Ureter (tissue), 1 donor: Measurements from ENCODE around the gene WDR7. TPM values are rescaled to one million over a fixed set of nuclear protein-coding genes. Genes with fewer than 3 reads are reported as not detected.
"Not testable (repeated sequence)": the region's sequence is repeated elsewhere in the genome, so short reads cannot be mapped to it uniquely, and the experiment has no call there.

ENCODE experiments used
- DNase-seq: peaks from one replicate; pipeline ENCODE4 v3.0.0-alpha.2; 2020; ENCODE audit warnings: low spot score
- total RNA-seq: library from RNA; stranded (reverse); gene quantifications from one replicate; pipeline ENCODE4 v1.2.4, GENCODE V29; 2023
- donor health status: DM: yes; HTN: yes; CAD: no.

The WDR7 gene
- total RNA-seq, 1 donor from 2014 or later, result 49.2 TPM

DNA sequence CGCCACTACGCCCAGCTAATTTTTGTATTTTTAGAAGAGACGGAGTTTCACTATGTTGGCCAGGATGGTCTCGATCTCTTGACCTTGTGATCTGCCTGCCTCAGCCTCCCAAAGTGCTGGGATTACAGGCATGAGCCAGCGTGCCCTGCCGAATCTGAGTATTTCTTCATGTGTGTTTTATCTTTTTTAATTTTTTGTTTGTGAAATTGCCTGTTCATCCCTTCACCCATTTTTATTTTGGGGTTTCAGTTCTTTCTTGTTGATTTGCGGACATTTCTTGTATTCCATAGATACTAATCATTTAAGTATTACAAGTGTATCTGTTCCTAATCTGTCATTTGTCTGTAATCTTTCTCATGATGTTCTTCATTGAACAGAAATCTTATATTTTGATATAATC, 3.1 kb downstream of the WDR7 start:
- DNase-seq, result not testable (repeated sequence)

GRCh38 chr18:56658261-56658660, 7.1 kb downstream of the WDR7 start:
- DNase-seq, result no peak

DNA sequence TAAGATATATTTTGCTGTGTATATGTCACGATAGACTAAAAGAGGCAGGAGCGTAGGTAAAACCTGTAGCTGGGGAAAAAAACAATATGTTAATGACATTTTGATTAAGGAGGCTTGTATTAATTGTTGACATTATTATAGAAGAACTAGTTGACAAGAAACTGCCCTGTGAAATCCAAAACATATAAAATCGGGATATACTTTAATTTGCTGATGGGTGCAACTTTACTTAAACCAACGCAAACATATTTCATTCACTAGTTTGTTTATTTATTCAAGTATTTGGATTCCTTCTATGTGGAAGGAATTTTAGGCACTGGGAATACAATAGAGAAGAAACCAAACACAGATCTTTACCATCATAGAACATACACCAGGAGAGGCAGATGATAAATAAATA, 8.0 kb downstream of the WDR7 start:
- no peak for DNase-seq

- no peak for DNase-seq
Observed at GRCh38 chr18:56660655-56661054, 9.5 kb downstream of the WDR7 start.

GRCh38 chr18:56661360-56662062, 10.4 kb downstream of the WDR7 start:
- no peak for DNase-seq

DNA sequence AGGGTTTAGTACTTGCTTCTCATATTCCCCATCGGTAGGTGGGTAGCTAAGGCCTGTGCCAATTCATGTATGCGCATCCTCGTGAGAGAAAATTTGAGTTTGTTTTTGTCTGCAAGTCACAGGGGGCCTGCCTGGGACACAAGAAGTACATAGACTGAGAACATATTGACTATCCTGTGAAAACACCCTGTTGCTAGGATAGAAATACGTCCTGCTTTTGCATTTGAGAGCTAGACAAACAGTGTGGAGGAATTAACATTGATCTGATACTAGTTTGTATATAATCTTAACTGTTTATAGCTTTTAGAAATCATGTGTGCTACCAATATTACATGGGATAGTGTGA, 10.9 kb downstream of the WDR7 start:
- no peak for DNase-seq

- no peak for DNase-seq
Observed at GRCh38 chr18:56662502-56662901, 11.3 kb downstream of the WDR7 start.

DNA sequence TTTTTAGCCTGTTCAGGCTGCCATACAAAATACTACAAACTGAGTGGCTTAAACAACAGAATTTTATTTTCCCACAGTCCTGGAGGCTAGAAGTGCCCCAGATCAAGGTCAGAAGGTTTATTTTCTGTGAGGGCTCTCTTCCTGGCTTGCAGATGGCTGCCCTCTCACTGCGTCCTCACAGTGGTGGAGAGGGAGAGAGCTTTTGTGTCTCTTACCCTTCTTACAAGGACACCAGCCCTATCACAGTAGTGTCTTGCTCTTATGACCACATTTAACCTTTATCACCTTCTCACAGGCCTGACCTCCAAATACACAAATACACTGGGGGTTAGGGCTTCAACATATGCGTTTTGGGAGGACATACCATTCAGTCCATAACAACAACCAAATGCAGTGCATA, 11.7 kb downstream of the WDR7 start:
- no peak for DNase-seq

DNA sequence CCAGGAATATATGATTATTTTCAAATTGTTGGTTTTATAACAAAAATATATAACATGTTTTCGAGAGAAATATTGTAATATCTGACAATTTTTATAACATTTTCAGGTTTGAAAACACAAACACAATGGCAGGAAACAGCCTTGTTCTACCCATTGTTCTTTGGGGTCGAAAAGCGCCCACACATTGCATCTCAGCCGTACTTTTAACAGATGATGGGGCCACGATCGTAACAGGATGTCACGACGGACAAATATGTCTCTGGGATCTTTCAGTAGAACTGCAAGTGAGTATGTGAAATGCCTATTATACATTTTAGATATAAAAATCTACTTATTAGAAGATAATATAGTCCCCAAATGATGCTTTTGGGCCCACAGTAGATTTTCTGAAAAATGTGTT, 21.2 kb downstream of the WDR7 start:
- DNase-seq, result no peak

DNA sequence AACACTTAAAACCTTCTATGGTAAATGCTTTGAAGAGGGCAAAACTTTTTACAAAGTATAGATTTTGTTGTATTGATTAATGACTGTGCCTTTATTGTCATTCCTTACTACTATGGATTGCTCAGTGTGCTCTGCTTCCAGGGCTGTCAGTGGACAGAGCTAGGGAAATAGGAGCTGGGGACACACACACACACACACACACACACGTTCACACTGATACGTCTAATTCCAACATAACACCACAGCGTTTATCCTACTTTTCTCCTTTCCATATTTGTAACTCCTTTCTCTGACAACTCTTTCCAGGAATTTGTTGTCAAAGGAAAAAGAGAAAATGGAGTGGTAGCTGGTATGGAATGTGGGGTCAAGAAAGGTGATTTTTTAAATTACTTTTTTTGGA, 21.8 kb downstream of the WDR7 start:
- DNase-seq, result no peak

GRCh38 chr18:56676639-56677038, 25.5 kb downstream of the WDR7 start:
- no peak for DNase-seq

GRCh38 chr18:56678836-56679565, 27.8 kb downstream of the WDR7 start:
- no peak for DNase-seq

DNA sequence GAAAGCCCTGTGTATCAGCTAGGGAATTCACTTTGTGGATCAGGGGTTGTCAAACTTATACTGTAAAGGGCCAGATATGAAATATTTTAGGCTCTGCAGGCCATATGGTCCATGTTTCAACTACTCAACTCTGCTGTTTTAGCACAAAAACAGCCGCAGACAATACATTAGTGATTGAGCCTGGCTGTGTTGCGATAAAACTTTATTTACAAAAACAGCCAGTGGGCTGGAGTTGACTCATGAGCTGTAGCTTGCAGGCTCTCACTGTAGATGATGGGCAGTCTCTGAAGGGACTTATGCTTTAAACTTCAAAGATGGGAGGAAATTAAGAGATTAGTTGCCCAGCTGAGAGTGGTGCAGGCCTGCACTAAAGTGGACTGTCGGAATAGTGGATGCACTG, 33.1 kb downstream of the WDR7 start:
- no peak for DNase-seq

- no peak for DNase-seq
Observed at GRCh38 chr18:56691530-56691929, 40.4 kb downstream of the WDR7 start.

GRCh38 chr18:56696966-56697365, 45.8 kb downstream of the WDR7 start:
- DNase-seq, result no peak

GRCh38 chr18:56702946-56703345, 51.8 kb downstream of the WDR7 start:
- DNase-seq, result no peak

GRCh38 chr18:56709463-56709862, 58.3 kb downstream of the WDR7 start:
- no peak for DNase-seq

- DNase-seq, result no peak
Observed at GRCh38 chr18:56711708-56712445, 60.7 kb downstream of the WDR7 start.

DNA sequence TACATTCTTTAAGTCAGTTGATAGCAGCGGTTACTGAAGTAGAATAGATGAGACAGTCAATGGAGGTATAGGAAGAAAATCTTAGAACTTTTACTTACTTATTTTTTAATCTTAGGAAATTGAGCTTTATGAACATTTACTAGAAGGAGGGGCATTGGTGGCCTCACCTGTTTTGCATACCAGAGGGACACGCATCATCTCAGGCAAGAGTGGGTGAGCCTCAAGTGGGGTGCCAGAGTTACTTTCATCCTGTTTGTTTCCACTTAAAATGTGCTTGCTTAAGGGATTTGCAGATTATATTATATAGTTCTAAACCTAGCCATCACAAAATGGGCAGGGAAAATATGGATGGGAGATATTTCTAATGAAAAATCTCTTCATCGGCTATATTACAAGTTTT, 61.6 kb downstream of the WDR7 start:
- no peak for DNase-seq

DNA sequence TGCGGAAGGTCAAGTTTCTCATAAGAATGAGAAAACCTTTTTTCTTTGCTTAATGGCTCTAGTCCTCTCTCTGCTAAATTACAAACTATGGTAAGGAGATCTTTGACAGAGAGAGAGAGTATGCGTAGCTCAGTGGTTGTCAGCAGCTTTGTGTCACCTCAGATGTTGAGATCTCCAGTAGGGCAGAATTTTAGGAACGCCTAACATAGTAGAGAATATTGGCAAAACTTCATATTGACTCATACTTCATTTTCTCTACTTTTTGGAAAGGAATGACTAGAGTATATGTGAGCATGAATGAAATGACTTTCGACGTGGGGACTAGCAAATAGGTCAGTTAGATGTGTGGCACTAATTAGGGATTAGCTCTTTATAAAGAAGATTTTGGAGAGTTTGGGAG, 64.0 kb downstream of the WDR7 start:
- DNase-seq, result no peak

- DNase-seq, result no peak
Observed at GRCh38 chr18:56716692-56717146, 65.6 kb downstream of the WDR7 start.

- no peak for DNase-seq
Observed at GRCh38 chr18:56721031-56721430, 69.9 kb downstream of the WDR7 start.

DNA sequence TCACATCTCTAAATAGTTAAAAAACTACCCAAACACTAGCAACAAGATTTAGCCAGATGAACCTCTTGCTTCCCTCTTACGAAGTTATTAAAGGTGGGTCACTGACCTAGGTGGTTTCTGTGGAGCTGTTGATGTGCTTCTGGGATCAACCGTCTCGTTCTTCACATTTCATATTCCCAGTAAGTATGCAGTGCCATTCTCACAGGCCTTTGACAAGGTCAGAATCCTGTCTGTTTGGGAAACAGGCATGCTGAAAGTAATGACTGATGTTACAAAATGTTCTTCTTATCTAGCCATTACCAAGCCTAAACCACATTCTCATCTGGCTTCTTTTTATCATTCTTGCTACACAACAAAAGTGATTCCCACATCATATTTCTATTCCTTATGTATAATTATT, 70.3 kb downstream of the WDR7 start:
- DNase-seq, result no peak
